ENCODE measurements around the gene UTP14C. TPM values are rescaled to one million over a fixed set of nuclear protein-coding genes. Genes with fewer than 3 reads are reported as not detected.
"Not testable (repeated sequence)": the region's sequence is repeated elsewhere in the genome, so short reads cannot be mapped to it uniquely, and the experiment has no call there.

UTP14C gene
- 10.7 TPM for total RNA-seq
- long read RNA-seq, partial matches to known transcripts: 0 of 3 reads
- long read RNA-seq, other reads (novel, unspliced or antisense): 3 of 3 reads

GRCh38 chr13:52024481-52024880, at the start of gene UTP14C:
TSS of gene UTP14C (plus strand) at chr13:52024691. CDS start at chr13:52028805, 4,114 bp downstream.
- DNase-seq (no peak), ATAC-seq (no peak)
- intact Hi-C loops (cut with micrococcal nuclease): no loop called here

GRCh38 chr13:51976423-51976822, 48.1 kb upstream of the UTP14C start:
- intact Hi-C loops (cut with micrococcal nuclease): no loop called here
- DNase-seq (no peak), ATAC-seq (no peak)

- ATAC-seq (no peak), DNase-seq (no peak)
- intact Hi-C loops (cut with micrococcal nuclease): no loop called here
Measured at GRCh38 chr13:51976890-51977289, 47.6 kb upstream of the UTP14C start.

- ATAC-seq: no peak
- intact Hi-C loops (cut with micrococcal nuclease): no loop called here
- no peak for DNase-seq
Measured at GRCh38 chr13:51977625-51978024, 46.9 kb upstream of the UTP14C start.

- intact Hi-C loops (cut with micrococcal nuclease): no loop called here
- ATAC-seq: peak; percentile 63
- no peak for DNase-seq
Measured at GRCh38 chr13:51978796-51979556, 45.5 kb upstream of the UTP14C start.

GRCh38 chr13:51980908-51981307, 43.6 kb upstream of the UTP14C start:
- DNase-seq (no peak), ATAC-seq (no peak)
- intact Hi-C loops (cut with micrococcal nuclease): no loop called here

GRCh38 chr13:51981355-51981754, 43.1 kb upstream of the UTP14C start:
- no peak for ATAC-seq
- intact Hi-C loops (cut with micrococcal nuclease): no loop called here

GRCh38 chr13:51983292-51983691, 41.2 kb upstream of the UTP14C start:
- intact Hi-C loops (cut with micrococcal nuclease); DNase-seq; ATAC-seq: not testable (repeated sequence)

More at GRCh38 chr13:51981355-51981754, 43.1 kb upstream of the UTP14C start:
- no peak for DNase-seq

- DNase-seq; ATAC-seq; intact Hi-C loops (cut with micrococcal nuclease): not testable (repeated sequence)
Measured at GRCh38 chr13:51984904-51985303, 39.6 kb upstream of the UTP14C start.

GRCh38 chr13:51988988-51989618, 35.4 kb upstream of the UTP14C start:
- DNase-seq (no peak), ATAC-seq (no peak)
- intact Hi-C loops (cut with micrococcal nuclease): no loop called here

GRCh38 chr13:51993713-51994112, 30.8 kb upstream of the UTP14C start:
- DNase-seq: no peak
- no peak for ATAC-seq
- intact Hi-C loops (cut with micrococcal nuclease): no loop called here

GRCh38 chr13:51995677-51996551, 28.6 kb upstream of the UTP14C start:
- ATAC-seq (peak; percentile 82), DNase-seq (peak; percentile 65)
- intact Hi-C loops (cut with micrococcal nuclease): no loop called here

GRCh38 chr13:51996641-51997040, 27.9 kb upstream of the UTP14C start:
- ATAC-seq (no peak), DNase-seq (no peak)
- intact Hi-C loops (cut with micrococcal nuclease): no loop called here

GRCh38 chr13:51997186-51997585, 27.3 kb upstream of the UTP14C start:
- intact Hi-C loops (cut with micrococcal nuclease): no loop called here
- DNase-seq: no peak
- no peak for ATAC-seq

GRCh38 chr13:51997641-51998330, 26.7 kb upstream of the UTP14C start:
- DNase-seq (no peak), ATAC-seq (no peak)
- intact Hi-C loops (cut with micrococcal nuclease): no loop called here

GRCh38 chr13:51998723-51999509, 25.6 kb upstream of the UTP14C start:
- intact Hi-C loops (cut with micrococcal nuclease): no loop called here
- DNase-seq: no peak
- ATAC-seq: no peak

- DNase-seq (peak; percentile 82), ATAC-seq (peak; percentile 85)
- intact Hi-C loops (cut with micrococcal nuclease): no loop called here
Measured at GRCh38 chr13:51999510-51999911, 25.0 kb upstream of the UTP14C start.

GRCh38 chr13:51999921-52000320, 24.6 kb upstream of the UTP14C start:
- ATAC-seq (no peak), DNase-seq (no peak)
- intact Hi-C loops (cut with micrococcal nuclease): loop anchor here (2.0 kb wide), 1 partner anchor 127 kb away; no protein-coding TSS in a partner anchor

Measured in left ventricle myocardium superior (tissue), 1 donor.